SK-N-SH (cell line): Measurements from ENCODE around the gene LTBP2. TPM values are rescaled to one million over a fixed set of nuclear protein-coding genes. Genes with fewer than 3 reads are reported as not detected.

Source experiments
- CTCF ChIA-PET: fragments of 300-600, 350-600 bp; formaldehyde crosslinking; extraction: SDS; loops from one replicate; lab custom pipeline; 2021; lab: Yijun Ruan, JAX
- POLR2A ChIA-PET: fragments of 350-600 bp; sonication (Branson Sonifier 250); formaldehyde crosslinking; extraction: SDS; loops from one replicate; lab custom pipeline; 2020; ENCODE audit warnings: antibody characterized with exemption, inconsistent platforms; lab: Yijun Ruan, JAX
- DNase-seq: peaks from one replicate; pipeline ENCODE4 v3.0.0; 2012
- H2AFZ ChIP-seq: fragments of 200-600 bp; sonication (generic); 2 replicates; pipeline ENCODE4 v1.8.1; 2016; ENCODE audit warnings: antibody characterized with exemption, mild to moderate bottlenecking, low read depth
- H3F3A ChIP-seq: fragments of 200-600 bp; sonication (generic); replicated peaks from 2 replicates; pipeline ENCODE3; 2016; ENCODE audit warnings: antibody characterized with exemption, mild to moderate bottlenecking; ENCODE audit not compliant: insufficient read depth
- H3K27ac ChIP-seq, 2 experiments: fragments of 200-500 bp in 1 of 2; fragments of 200-600 bp in 1 of 2; sonication (Bioruptor generic) in 1 of 2; sonication (generic), shearing (Covaris generic) in 1 of 2; 2 replicates each; pipeline versions ENCODE4 v1.5.1 to v1.6.1; 2014 to 2016; ENCODE audit warnings: low read depth in 2 of 2, inconsistent platforms in 1 of 2, low read length in 1 of 2, mild to moderate bottlenecking in 1 of 2, mixed read lengths in 1 of 2
- H3K27me3 ChIP-seq: fragments of 200-600 bp; sonication (generic), shearing (Covaris generic); 2 replicates; pipeline ENCODE4 v1.6.1; 2016; ENCODE audit warnings: mixed run types; ENCODE audit not compliant: insufficient read depth
- H3K36me3 ChIP-seq, 2 experiments: fragments of 200-500 bp in 1 of 2; fragments of 200-600 bp in 1 of 2; sonication (Bioruptor generic) in 1 of 2; sonication (generic) in 1 of 2; replicated peaks in 1 of 2; 2 replicates each; pipeline versions ENCODE3 to v1.5.1; 2014 to 2016; ENCODE audit warnings: low read length in 1 of 2, mild to moderate bottlenecking in 1 of 2; ENCODE audit not compliant: insufficient read depth in 2 of 2, control insufficient read depth in 1 of 2
- H3K4me1 ChIP-seq, 2 experiments: fragments of 200-500 bp in 1 of 2; fragments of 200-600 bp in 1 of 2; sonication (Bioruptor generic) in 1 of 2; sonication (generic), shearing (Covaris generic) in 1 of 2; 2 replicates each; pipeline versions ENCODE4 v1.5.1 to v1.6.1; 2014 to 2016; ENCODE audit warnings: low read depth in 1 of 2, low read length in 1 of 2, mixed run types in 1 of 2; ENCODE audit not compliant: insufficient read depth in 2 of 2, control insufficient read depth in 1 of 2
- H3K4me2 ChIP-seq: fragments of 200-600 bp; sonication (generic), shearing (Covaris generic); 2 replicates; pipeline ENCODE4 v1.6.1; 2017; ENCODE audit warnings: mixed run types
- H3K4me3 ChIP-seq, 2 experiments: fragments of 200-500 bp in 1 of 2; fragments of 200-600 bp in 1 of 2; sonication (Bioruptor generic) in 1 of 2; sonication (generic), shearing (Covaris generic) in 1 of 2; 2 replicates each; pipeline versions ENCODE4 v1.5.1 to v1.8.1; 2014 to 2016; ENCODE audit warnings: low read depth in 2 of 2, inconsistent platforms in 1 of 2, low read length in 1 of 2, mild to moderate bottlenecking in 1 of 2, mixed read lengths in 1 of 2, moderate library complexity in 1 of 2
- H3K79me2 ChIP-seq: fragments of 200-600 bp; sonication (generic); 2 replicates; pipeline ENCODE4 v1.8.1; 2017; ENCODE audit warnings: mild to moderate bottlenecking; ENCODE audit not compliant: insufficient read depth
- H3K9ac ChIP-seq: fragments of 200-600 bp; sonication (generic); 2 replicates; pipeline ENCODE4 v1.6.1; 2017; ENCODE audit warnings: mixed run types
- H3K9me2 ChIP-seq: fragments of 200-600 bp; sonication (generic); 2 replicates; pipeline ENCODE4 v1.6.1; 2017; ENCODE audit warnings: mixed run types
- H3K9me3 ChIP-seq: fragments of 200-600 bp; sonication (generic); 2 replicates; pipeline ENCODE4 v1.6.1; 2017; ENCODE audit warnings: mixed run types, mild to moderate bottlenecking, moderate library complexity
- H4K20me1 ChIP-seq: fragments of 200-600 bp; sonication (generic); 2 replicates; pipeline ENCODE4 v1.6.1; 2017; ENCODE audit warnings: mild to moderate bottlenecking, mixed run types; ENCODE audit not compliant: insufficient read depth
- CTCF ChIP-seq: fragments of 200-600 bp; sonication (generic); IDR thresholded peaks from 2 replicates; pipeline ENCODE4 v1.6.1; 2017; ENCODE audit warnings: antibody characterized with exemption, mild to moderate bottlenecking, moderate library complexity
- FOSL2 ChIP-seq: IDR thresholded peaks from 2 replicates; pipeline ENCODE4 v1.4.0; 2012; ENCODE audit warnings: low read depth, mild to moderate bottlenecking, moderate library complexity, borderline replicate concordance
- FOXJ3 ChIP-seq: sonication (generic); formaldehyde crosslinking; IDR thresholded peaks from 2 replicates; pipeline ENCODE4 v1.5.1; 2020; ENCODE audit warnings: mild to moderate bottlenecking, missing genetic modification reagents
- GATA2 ChIP-seq: sonication (generic); formaldehyde crosslinking; IDR thresholded peaks from 2 replicates; pipeline ENCODE4 v1.5.0; 2020; ENCODE audit warnings: mild to moderate bottlenecking, missing genetic modification reagents
- IRF3 ChIP-seq: fragments of 150-350 bp; IDR thresholded peaks from 2 replicates; pipeline ENCODE4 v1.6.1; 2016; ENCODE audit warnings: mild to moderate bottlenecking, low read depth, low read length
- MAX ChIP-seq: IDR thresholded peaks from 2 replicates; pipeline ENCODE4 v1.4.0; 2012; ENCODE audit warnings: low read depth
- MXI1 ChIP-seq: IDR thresholded peaks from 2 replicates; pipeline ENCODE4 v1.6.1; 2012; ENCODE audit warnings: mild to moderate bottlenecking, low read depth, low read length, improper control_type of control experiment
- NRF1 ChIP-seq: IDR thresholded peaks from 2 replicates; pipeline ENCODE4 v1.6.1; 2012; ENCODE audit warnings: low read depth, mild to moderate bottlenecking, low read length
- POLR2AphosphoS5 ChIP-seq: IDR thresholded peaks from 2 replicates; pipeline ENCODE4 v1.6.1; 2012; ENCODE audit warnings: low read depth, low read length
- RAD21 ChIP-seq: IDR thresholded peaks from 2 replicates; pipeline ENCODE4 v1.6.1; 2012; ENCODE audit warnings: mild to moderate bottlenecking, low read length
- REST ChIP-seq: IDR thresholded peaks from 2 replicates; pipeline ENCODE4 v1.6.1; 2012; ENCODE audit warnings: mild to moderate bottlenecking, low read depth, low read length, moderate library complexity
- TAF1 ChIP-seq: IDR thresholded peaks from 2 replicates; pipeline ENCODE4 v1.6.1; 2012; ENCODE audit warnings: low read depth, mild to moderate bottlenecking, low read length, moderate library complexity, borderline replicate concordance
- TCF12 ChIP-seq: IDR thresholded peaks from 2 replicates; pipeline ENCODE4 v1.4.0; 2012
- USF1 ChIP-seq: IDR thresholded peaks from 2 replicates; pipeline ENCODE4 v1.4.0; 2012; ENCODE audit warnings: low read depth, borderline replicate concordance
- USF2 ChIP-seq: fragments of 150-350 bp; IDR thresholded peaks from 2 replicates; pipeline ENCODE4 v1.6.1; 2017; ENCODE audit warnings: antibody characterized with exemption, low read length, low read depth, borderline replicate concordance
- whole genome bisulfite sequencing: methylation state at CpG from one replicate; pipeline ENCODE4 v1.1.6; 2017; ENCODE audit warnings: low lambda C conversion rate; 5-methylcytosine and 5-hydroxymethylcytosine counted together
- polyA plus RNA-seq, 3 experiments: library from polyadenylated mRNA; depleted of rRNA; stranded (reverse); fragments of >200 nt; gene quantifications; 2 replicates each; pipeline ENCODE4 v1.2.3, GENCODE V29; 2012

LTBP2 gene
- polyA plus RNA-seq, 1 of the 3 experiments (the other 2 are of a cell fraction) = 58.8 TPM

GRCh38 chr14:74552623-74553022, 59.4 kb downstream of the LTBP2 start (continued):
- TF ChIP-seq CTCF (no peak), RAD21 (no peak; the same call in 1 of the 2 replicates), MXI1 (peak; percentile 58; the same call in 1 of the 2 replicates), FOSL2 (no peak), USF2 (no peak), TAF1 (no peak), TCF12 (peak; percentile 84), MAX (no peak)

- Histone ChIP-seq H3K9ac (no peak overlapping the region), H3F3A (peaks cover 4% of the 10 kb centered on the region), H3K4me2 (no peak overlapping the region), H3K27me3 (no peaks in the 10 kb centered on the region), H3K4me1 (peaks cover 0 to 64% of the 10 kb centered on the region in 2 experiments; a peak in 2 of 4 replicates), H3K9me3 (no peaks in the 10 kb centered on the region), H3K9me2 (no peaks in the 10 kb centered on the region), H3K36me3 (peaks cover 52 to 54% of the 10 kb centered on the region in 2 experiments), H2AFZ (no peak overlapping the region), H4K20me1 (peaks cover 6% of the 10 kb centered on the region; the same call in 1 of the 2 replicates), H3K79me2 (peaks cover 67% of the 10 kb centered on the region), H3K27ac (peak overlapping the region in 1 of 2 experiments; percentile 96; a peak in 2 of 4 replicates), H3K4me3 (no peak overlapping the region)
- DNase-seq = no peak
- WGBS = 88% methylated on average over 13 of the region's 21 CpGs
- ChIA-PET CTCF (interaction anchor here (1.0 to 6.8 kb wide), 10 partner anchors 14 to 87 kb away, joined by 3 to 40 read pairs (median 5); partner anchors contain the start of gene LTBP2), POLR2A (interaction anchor here (0.9 to 1.2 kb wide), 2 partner anchors 18 to 96 kb away, joined by 4 to 6 read pairs; no protein-coding TSS in a partner anchor)
- TF ChIP-seq FOXJ3 (CRISPR knock-in tag) (no peak), NRF1 (no peak), GATA2 (CRISPR knock-in tag) (no peak), USF1 (no peak), REST (no peak), IRF3 (no peak), MAX (no peak), TAF1 (no peak), POLR2AphosphoS5 (no peak), TCF12 (no peak), CTCF (no peak)
Measured at GRCh38 chr14:74551431-74552371, 60.3 kb downstream of the LTBP2 start.
